ENCODE measurements around the gene TESK2.
"Not testable (repeated sequence)": the region's sequence is repeated elsewhere in the genome, so short reads cannot be mapped to it uniquely, and the experiment has no call there.

The TESK2 gene

DNA sequence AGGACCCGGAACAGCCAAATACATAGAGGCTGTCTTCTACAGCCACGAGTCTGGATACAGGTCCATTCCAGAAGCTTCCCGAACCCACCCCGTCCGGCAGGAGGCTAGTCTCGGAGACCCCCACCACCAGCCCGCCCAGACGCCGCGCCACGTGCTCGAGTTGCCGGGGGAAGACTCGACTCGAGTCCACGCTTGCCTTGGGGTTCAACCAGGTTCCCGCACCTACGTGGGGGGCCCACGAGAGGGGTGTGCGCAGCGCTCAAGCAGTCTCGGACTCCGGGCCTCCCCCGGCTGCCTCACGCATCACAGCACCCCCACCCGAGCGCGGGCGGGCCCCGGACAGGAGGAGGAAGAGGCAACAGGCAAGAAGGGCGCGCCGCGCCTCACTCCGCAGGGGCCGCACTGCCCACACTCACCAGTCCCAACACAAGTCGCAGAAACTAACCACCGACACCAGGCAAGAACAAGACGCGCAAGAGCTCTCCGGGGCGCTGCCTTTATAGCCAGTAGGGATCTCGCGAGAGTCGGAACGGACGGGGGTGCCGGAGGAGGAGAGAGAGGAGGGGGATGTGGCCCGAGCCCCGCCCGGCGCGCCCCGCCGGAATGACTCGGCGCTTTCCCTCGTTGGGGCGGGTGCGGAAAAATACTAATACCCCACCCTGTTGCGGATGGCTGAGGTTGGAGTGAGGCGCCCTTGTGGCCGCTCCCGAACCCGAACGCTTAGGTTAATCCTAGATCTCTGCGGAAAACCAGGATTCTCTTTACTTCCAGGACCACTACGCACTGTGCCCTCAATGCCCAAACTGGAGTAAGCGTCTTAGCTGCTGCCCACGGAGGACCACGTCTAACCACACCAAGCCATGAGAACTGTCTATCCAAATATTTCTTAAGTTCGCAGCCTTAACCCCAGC, 30.7 kb upstream of the TESK2 start, which contains the start of gene PRDX1:
PRDX1 (minus strand) TSS at position 472 of the 911 bp plus-strand sequence. CDS start 2,841 bp downstream, outside the sequence.
- H3K4me3 ChIP-seq (ENCODE audit: low read depth, low read length), result peak within 1 kb of the TSS; percentile 86
- H3K9me3 ChIP-seq (ENCODE audit: control insufficient read depth, low read length), result no peaks in the 10 kb centered on the region
- peak within 1 kb of the TSS; percentile 90 for H2AFZ ChIP-seq
- H3K79me2 ChIP-seq, result no peaks in the 10 kb centered on the region
- H3K27ac ChIP-seq, result peak within 1 kb of the TSS; percentile 76
- no peaks in the 10 kb centered on the region for H3K36me3 ChIP-seq (ENCODE audit: control insufficient read depth, insufficient read depth, low read length)
- TF ChIP-seq, protein P1, sequence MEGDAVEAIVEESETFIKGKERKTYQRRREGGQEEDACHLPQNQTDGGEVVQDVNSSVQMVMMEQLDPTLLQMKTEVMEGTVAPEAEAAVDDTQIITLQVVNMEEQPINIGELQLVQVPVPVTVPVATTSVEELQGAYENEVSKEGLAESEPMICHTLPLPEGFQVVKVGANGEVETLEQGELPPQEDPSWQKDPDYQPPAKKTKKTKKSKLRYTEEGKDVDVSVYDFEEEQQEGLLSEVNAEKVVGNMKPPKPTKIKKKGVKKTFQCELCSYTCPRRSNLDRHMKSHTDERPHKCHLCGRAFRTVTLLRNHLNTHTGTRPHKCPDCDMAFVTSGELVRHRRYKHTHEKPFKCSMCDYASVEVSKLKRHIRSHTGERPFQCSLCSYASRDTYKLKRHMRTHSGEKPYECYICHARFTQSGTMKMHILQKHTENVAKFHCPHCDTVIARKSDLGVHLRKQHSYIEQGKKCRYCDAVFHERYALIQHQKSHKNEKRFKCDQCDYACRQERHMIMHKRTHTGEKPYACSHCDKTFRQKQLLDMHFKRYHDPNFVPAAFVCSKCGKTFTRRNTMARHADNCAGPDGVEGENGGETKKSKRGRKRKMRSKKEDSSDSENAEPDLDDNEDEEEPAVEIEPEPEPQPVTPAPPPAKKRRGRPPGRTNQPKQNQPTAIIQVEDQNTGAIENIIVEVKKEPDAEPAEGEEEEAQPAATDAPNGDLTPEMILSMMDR (IDR thresholded peaks at IDR 0.05), result no peak
- H3K9ac ChIP-seq, result peak within 1 kb of the TSS; percentile 37
- no peaks in the 10 kb centered on the region for H3K27me3 ChIP-seq (ENCODE audit: control insufficient read depth, insufficient read depth, low read length)
- H3K4me2 ChIP-seq (ENCODE audit: low read length), result peak within 1 kb of the TSS; percentile 77
- no peaks in the 10 kb centered on the region for H3K4me1 ChIP-seq

DNA sequence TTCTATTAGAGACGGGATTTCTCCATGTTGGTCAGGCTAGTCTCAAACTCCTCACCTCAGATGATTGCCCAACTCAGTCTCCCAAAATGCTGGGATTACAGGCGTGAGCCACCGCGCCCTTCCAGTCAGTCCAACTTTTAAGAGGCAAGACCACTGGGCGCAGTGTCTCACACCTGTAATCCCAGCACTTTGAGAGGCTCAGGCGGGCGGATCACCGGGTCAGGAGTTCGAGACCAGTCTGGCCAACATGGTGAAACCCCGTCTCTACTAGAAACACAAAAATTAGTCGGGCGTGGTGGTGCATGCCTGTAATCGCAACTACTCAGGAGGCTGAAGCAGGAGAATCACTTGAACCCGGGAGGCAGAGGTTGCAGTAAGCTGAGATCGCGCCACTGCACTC, 28.8 kb upstream of the TESK2 start:
- H3K4me1 ChIP-seq; H3K4me3 ChIP-seq (ENCODE audit: low read depth, low read length); H3K27me3 ChIP-seq (ENCODE audit: control insufficient read depth, insufficient read depth, low read length); H3K9me3 ChIP-seq (ENCODE audit: control insufficient read depth, low read length); H2AFZ ChIP-seq; H3K9ac ChIP-seq; H3K4me2 ChIP-seq (ENCODE audit: low read length); H3K27ac ChIP-seq; H3K79me2 ChIP-seq; H3K36me3 ChIP-seq (ENCODE audit: control insufficient read depth, insufficient read depth, low read length): not testable (repeated sequence)

DNA sequence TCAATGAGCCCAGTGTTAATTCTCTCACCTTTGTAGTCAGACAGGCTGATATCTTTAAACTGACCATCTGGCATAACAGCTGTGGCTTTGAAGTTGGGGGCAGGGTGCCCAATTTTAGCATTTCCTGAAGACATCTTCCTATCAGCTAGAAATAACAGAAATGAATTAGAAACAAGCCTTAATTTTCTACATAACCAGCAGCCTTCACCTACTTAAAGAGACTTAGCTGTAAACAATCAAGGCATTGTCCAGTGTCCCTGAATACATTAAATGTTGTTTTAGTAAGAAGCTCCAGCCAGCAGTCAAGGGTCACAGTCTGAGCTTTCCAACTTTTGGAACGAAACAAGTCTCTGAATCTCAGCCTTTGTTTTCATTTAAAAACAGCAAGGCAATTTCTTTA, 27.9 kb upstream of the TESK2 start:
- no peaks in the 10 kb centered on the region for H3K4me1 ChIP-seq
- no peak overlapping the region for H3K4me3 ChIP-seq (ENCODE audit: low read depth, low read length)

DNA sequence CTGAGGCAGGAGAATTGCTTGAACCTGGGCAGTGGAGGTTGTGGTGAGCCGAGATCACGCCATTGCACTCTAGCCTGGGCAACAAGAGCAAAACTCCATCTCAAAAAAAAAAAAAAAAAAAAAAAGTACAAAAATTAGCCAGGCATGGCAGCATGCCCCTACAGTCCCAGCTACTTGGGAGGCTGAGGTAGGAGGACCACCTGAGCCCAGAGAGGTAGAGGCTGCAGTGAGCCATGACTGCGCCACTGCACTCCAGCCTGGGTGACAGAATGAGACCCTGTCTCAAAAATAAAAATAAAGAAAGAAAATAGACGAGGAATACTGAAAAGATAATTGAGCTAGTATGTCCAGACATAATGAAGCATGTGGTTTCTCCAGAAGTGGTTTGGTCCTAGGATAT, 27.4 kb upstream of the TESK2 start:
- H3K4me1 ChIP-seq; H2AFZ ChIP-seq; H3K4me2 ChIP-seq (ENCODE audit: low read length); H3K79me2 ChIP-seq; H3K9me3 ChIP-seq (ENCODE audit: control insufficient read depth, low read length); H3K4me3 ChIP-seq (ENCODE audit: low read depth, low read length); H3K27me3 ChIP-seq (ENCODE audit: control insufficient read depth, insufficient read depth, low read length); H3K36me3 ChIP-seq (ENCODE audit: control insufficient read depth, insufficient read depth, low read length); H3K27ac ChIP-seq; H3K9ac ChIP-seq: not testable (repeated sequence)

More for the DNA sequence above, 27.9 kb upstream of the TESK2 start:
- H3K79me2 ChIP-seq, result no peaks in the 10 kb centered on the region
- no peaks in the 10 kb centered on the region for H3K36me3 ChIP-seq (ENCODE audit: control insufficient read depth, insufficient read depth, low read length)
- no peak overlapping the region for H3K4me2 ChIP-seq (ENCODE audit: low read length)
- H3K9ac ChIP-seq, result no peak overlapping the region
- no peak overlapping the region for H3K27ac ChIP-seq
- no peaks in the 10 kb centered on the region for H3K27me3 ChIP-seq (ENCODE audit: control insufficient read depth, insufficient read depth, low read length)
- H3K9me3 ChIP-seq (ENCODE audit: control insufficient read depth, low read length), result no peaks in the 10 kb centered on the region
- H2AFZ ChIP-seq, result no peak overlapping the region
- TF ChIP-seq, protein P1 (IDR thresholded peaks at IDR 0.05), result no peak

DNA sequence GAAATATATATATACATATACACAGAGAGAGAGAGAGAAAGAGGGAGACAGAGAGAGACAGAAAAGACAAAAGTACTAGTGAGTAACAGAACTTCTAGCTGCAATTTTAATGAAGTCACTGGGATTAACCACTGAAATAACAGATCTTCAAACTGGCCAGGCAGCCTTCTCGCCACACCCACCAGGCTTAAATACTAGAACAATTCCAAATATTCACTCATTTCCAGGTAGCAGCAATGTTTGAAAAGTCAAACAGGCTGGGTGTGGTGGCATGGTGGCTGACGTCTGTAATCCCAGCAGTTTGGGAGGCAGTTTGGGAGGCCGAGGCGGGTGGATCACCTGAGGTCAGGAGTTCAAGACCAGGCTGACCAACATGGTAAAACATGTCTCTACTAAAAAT, 25.5 kb upstream of the TESK2 start:
- Histone ChIP-seq H3K27me3 (ENCODE audit: control insufficient read depth, insufficient read depth, low read length) (no peaks in the 10 kb centered on the region), H3K9me3 (ENCODE audit: control insufficient read depth, low read length) (no peaks in the 10 kb centered on the region), H3K4me3 (ENCODE audit: low read depth, low read length) (no peak overlapping the region), H2AFZ (no peak overlapping the region), H3K79me2 (no peaks in the 10 kb centered on the region), H3K27ac (no peak overlapping the region), H3K36me3 (ENCODE audit: control insufficient read depth, insufficient read depth, low read length) (no peaks in the 10 kb centered on the region), H3K4me2 (ENCODE audit: low read length) (no peak overlapping the region), H3K9ac (no peak overlapping the region), H3K4me1 (no peaks in the 10 kb centered on the region)
- TF ChIP-seq, protein P1 (IDR thresholded peaks at IDR 0.05), result no peak
